NCI-H1417 (cell line): Measurements from ENCODE around the gene DMXL1.
"Not testable (repeated sequence)": the region's sequence is repeated elsewhere in the genome, so short reads cannot be mapped to it uniquely, and the experiment has no call there.

Source experiments
- DNase-seq, 3 experiments: peaks; one replicate each; lab custom pipeline; 2025; lab: John Stamatoyannopoulos, UW

DMXL1 gene

GRCh38 chr5:119131530-119132304, 60.8 kb downstream of the DMXL1 start:
- DNase-seq = no peak

GRCh38 chr5:119135743-119136142, 64.9 kb downstream of the DMXL1 start:
- DNase-seq = not testable (repeated sequence)

- no peak for DNase-seq
These were observed 65.9 kb downstream of the DMXL1 start for GRCh38 chr5:119136666-119137318.

- DNase-seq = no peak
These were observed 82.7 kb downstream of the DMXL1 start for GRCh38 chr5:119153629-119154028.

GRCh38 chr5:119158144-119158543, 87.3 kb downstream of the DMXL1 start:
- DNase-seq = no peak

GRCh38 chr5:119161430-119161829, 90.5 kb downstream of the DMXL1 start:
- no peak for DNase-seq

- no peak for DNase-seq
These were observed 95.1 kb downstream of the DMXL1 start for GRCh38 chr5:119166026-119166425.

GRCh38 chr5:119168401-119168800, 97.5 kb downstream of the DMXL1 start:
- no peak for DNase-seq

GRCh38 chr5:119171686-119172085, 100.8 kb downstream of the DMXL1 start:
- DNase-seq = no peak

GRCh38 chr5:119174578-119175163, 103.8 kb downstream of the DMXL1 start:
- no peak for DNase-seq

GRCh38 chr5:119176785-119177184, 105.9 kb downstream of the DMXL1 start:
- no peak for DNase-seq

GRCh38 chr5:119177226-119177625, 106.3 kb downstream of the DMXL1 start:
- DNase-seq = no peak

GRCh38 chr5:119178435-119178834, 107.5 kb downstream of the DMXL1 start:
- no peak for DNase-seq

- DNase-seq = no peak
These were observed 109.2 kb downstream of the DMXL1 start for GRCh38 chr5:119179857-119180641.

GRCh38 chr5:119185512-119185911, 114.6 kb downstream of the DMXL1 start:
- DNase-seq = not testable (repeated sequence)

GRCh38 chr5:119187776-119188529, 117.1 kb downstream of the DMXL1 start:
- no peak for DNase-seq

GRCh38 chr5:119190470-119191095, 119.7 kb downstream of the DMXL1 start:
- no peak for DNase-seq

GRCh38 chr5:119191944-119192343, 121.1 kb downstream of the DMXL1 start:
- no peak for DNase-seq

- no peak for DNase-seq
These were observed 129.9 kb downstream of the DMXL1 start for GRCh38 chr5:119200795-119201194.

GRCh38 chr5:119207105-119207504, 136.2 kb downstream of the DMXL1 start:
- no peak for DNase-seq

GRCh38 chr5:119212026-119212425, 141.1 kb downstream of the DMXL1 start:
- no peak for DNase-seq
